ENCODE results near the gene KRT20.

DNA sequence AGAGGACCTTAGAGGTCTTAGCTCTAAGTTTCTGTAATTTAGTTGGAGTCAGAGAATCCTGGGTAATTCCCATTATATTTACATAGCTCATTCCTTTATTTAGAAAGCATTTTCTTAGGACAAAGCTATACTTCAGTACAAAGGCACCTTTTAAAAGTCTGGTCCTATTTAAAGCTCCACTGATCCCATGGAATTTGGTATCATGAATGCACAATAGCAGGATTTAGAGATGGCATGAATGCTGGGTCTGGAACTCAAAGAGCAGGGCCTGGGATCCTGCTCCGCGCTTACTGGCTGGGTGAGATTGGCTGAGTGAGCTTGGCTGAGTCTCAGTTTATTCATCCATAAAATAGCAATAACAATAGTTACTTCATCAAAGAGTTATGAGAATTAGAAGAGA, 47.6 kb upstream of the KRT20 start:
- no peak for TF ChIP-seq POLR2A (IDR thresholded peaks at IDR 0.05)
- TF ChIP-seq, protein P1, sequence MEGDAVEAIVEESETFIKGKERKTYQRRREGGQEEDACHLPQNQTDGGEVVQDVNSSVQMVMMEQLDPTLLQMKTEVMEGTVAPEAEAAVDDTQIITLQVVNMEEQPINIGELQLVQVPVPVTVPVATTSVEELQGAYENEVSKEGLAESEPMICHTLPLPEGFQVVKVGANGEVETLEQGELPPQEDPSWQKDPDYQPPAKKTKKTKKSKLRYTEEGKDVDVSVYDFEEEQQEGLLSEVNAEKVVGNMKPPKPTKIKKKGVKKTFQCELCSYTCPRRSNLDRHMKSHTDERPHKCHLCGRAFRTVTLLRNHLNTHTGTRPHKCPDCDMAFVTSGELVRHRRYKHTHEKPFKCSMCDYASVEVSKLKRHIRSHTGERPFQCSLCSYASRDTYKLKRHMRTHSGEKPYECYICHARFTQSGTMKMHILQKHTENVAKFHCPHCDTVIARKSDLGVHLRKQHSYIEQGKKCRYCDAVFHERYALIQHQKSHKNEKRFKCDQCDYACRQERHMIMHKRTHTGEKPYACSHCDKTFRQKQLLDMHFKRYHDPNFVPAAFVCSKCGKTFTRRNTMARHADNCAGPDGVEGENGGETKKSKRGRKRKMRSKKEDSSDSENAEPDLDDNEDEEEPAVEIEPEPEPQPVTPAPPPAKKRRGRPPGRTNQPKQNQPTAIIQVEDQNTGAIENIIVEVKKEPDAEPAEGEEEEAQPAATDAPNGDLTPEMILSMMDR (IDR thresholded peaks at IDR 0.05): no peak
- TF ChIP-seq EP300 (IDR thresholded peaks at IDR 0.05): no peak
